GM20000 (cell line): ENCODE data around the gene CMIP.

Experiments
- DNase-seq: peaks from one replicate; pipeline ENCODE4 v3.0.0; 2012; ENCODE audit warnings: low spot score
- CTCF ChIP-seq: IDR thresholded peaks from 2 replicates; pipeline ENCODE4 v1.5.1; 2012; ENCODE audit warnings: mild to moderate bottlenecking, control low read depth; ENCODE audit errors: extremely low read depth, missing control alignments

CMIP gene

GRCh38 chr16:81445143-81445961 is 744 bp downstream of the CMIP start:
- DNase-seq, result peak; percentile 78
- peak; percentile 31 for TF ChIP-seq CTCF

DNA sequence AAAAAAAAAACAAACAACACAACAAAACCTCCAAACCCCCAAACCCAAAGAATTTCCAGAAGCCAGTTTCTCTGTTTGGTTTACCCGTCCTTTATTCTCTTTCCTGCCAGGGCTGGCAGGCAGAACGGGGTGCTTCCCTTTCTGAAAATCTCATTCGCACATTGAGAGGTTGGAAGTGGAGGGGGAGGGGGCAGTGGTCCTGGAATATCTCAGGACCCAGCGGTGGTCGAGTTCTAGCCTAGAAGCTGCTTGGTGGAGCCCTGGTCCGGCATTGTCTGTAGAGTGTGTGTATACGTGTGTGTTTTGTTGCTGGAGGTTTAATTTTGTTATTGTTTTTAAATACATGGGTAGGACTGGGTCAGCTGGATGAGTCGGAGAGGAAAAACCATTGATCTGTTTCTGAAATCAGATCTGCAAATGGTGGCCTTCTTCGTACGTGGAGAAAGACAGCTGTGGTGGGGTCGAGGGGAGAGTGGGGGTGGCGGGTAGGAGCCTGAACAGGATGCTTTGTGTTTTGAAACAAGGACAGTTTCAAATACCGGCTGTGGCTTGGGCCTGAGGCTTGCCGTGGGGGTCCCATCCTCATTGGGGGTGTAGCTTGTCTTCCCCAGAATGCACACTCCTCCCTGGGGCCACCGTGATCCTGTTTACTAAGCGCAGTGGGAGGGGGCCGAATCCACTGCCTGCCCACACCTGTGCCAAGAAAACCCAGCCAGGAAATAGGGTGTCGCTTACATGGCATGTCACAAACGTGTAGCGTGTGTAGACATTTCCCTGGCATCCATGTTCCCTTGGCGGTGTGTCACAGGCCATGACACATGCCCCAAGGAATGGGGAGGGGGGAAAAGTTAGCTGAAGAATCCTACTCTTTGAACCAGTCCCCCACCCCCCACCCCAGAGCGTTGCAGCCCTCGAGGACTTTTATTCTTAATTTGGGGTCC is 1.6 kb downstream of the CMIP start:
- peak; percentile 50 for DNase-seq
- no peak for TF ChIP-seq CTCF

DNA sequence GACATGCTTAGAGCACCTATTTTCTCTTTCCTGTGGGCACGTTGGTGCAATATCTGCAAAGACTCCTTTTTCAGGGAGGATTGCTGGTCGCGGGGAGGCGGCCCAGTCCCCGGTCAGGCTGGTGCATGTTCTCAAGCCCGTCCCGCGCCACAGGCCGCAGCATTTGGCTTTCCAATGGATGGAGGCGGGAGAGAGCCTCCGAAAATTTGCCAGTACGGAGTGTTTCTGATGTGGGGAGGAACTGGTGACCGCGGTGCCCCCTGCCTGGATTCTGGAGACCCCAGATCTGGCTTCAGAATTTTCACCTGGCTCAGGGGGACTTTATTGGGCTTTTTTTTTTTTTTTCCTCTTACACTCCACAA is 2.3 kb downstream of the CMIP start:
- DNase-seq, result no peak
- TF ChIP-seq CTCF, result no peak

GRCh38 chr16:81447383-81448101 is 2.9 kb downstream of the CMIP start:
- no peak for DNase-seq
- no peak for TF ChIP-seq CTCF

DNA sequence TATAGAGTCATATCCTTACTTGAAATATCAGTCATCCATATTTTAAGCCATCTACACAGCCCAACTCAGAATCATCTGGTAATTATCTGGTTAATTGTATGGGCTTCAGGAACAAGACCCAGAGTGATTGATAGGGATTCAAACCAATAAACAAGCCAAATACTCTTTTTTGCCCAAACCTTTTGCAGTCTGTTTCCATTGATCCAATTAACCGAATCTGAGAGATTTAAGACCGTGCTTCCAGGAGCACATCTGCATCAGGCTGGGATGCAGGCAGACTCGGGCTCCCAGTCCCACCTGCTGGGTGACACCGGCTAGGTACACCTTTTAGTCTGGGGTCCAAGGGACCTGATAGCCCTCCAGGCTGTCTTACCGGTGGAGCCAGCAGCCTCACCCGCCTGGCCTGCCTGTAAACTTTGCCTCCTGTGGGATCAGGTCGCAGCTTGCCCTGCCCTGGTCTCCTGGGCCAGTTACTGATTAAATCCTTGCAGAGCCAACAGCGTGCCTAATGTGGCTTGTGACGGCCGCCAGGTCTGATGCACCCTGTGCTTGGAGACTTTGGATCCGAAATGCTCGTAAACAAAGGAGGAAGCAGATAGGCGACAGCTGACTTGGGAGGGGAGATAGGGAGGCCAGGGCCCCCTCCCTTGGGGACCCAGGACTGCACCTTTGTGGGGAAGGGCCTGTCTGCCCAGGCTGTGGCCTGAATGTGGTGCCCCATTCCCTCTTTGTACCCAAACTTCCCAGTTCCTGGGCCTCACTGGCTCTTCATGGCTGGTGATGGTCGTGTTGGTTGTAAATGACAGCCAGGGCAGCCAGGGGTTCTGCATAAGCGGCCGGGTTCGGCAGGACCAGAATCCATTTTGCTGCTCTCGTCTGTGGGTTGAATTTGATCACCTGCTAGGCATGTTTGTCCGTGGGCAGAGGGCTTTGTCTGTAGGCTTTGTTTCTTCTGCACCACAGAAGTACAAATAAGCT is 3.8 kb downstream of the CMIP start:
- no peak for DNase-seq
- TF ChIP-seq CTCF, result no peak

- DNase-seq, result no peak
- no peak for TF ChIP-seq CTCF
Observed at GRCh38 chr16:81449241-81449640, 4.6 kb downstream of the CMIP start.
